Measurements from ENCODE around the gene DDX20.
"Not testable (repeated sequence)": the region's sequence is repeated elsewhere in the genome, so short reads cannot be mapped to it uniquely, and the experiment has no call there.

The DDX20 gene

DNA sequence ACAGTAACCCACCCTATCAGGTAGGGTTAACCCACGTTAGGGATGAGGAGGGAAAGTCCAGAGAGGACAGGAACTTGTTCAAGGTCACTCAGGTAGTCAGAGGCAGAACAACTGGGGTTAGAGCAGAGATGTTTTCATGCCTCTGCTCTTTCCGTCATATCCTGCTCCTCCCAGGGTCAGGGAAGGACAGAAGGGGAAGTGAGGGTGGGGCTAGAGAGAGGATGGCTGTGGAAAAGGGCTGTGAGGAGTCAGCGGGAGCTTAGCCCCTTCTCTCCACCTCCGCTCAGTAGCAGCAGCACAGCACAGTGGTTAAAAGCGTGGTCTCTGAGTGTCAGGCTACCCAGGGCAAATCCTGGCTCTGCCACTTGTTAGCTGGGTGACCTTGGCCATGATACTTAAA is 36.5 kb downstream of the DDX20 start:
- Histone ChIP-seq H3K79me2 (ENCODE audit: control insufficient read depth, low read length) (no peaks in the 10 kb centered on the region), H3K4me3 (ENCODE audit: low read length) (no peak overlapping the region), H3K4me1 (ENCODE audit: control insufficient read depth, low read length) (no peaks in the 10 kb centered on the region), H3K9me3 (ENCODE audit: control insufficient read depth, insufficient read depth, low read length) (no peaks in the 10 kb centered on the region), H3F3A (ENCODE audit: control insufficient read depth, insufficient read depth) (no peaks in the 10 kb centered on the region), H3K4me2 (ENCODE audit: low read length) (no peak overlapping the region), H3K27ac (ENCODE audit: low read depth, low read length) (no peak overlapping the region), H3K36me3 (ENCODE audit: control insufficient read depth, low read length) (no peaks in the 10 kb centered on the region), H3K9me2 (replicated peaks; ENCODE audit: control insufficient read depth, low read length) (no peaks in the 10 kb centered on the region), H3K27me3 (ENCODE audit: control insufficient read depth, low read length) (peaks cover 35% of the 10 kb centered on the region), H4K20me1 (ENCODE audit: control insufficient read depth, insufficient read depth, low read depth, low read length) (no peaks in the 10 kb centered on the region)
- no peak for TF ChIP-seq EZH2phosphoT487 (IDR thresholded peaks at IDR 0.05; ENCODE audit: borderline replicate concordance, low read length)
- TF ChIP-seq, protein P1, sequence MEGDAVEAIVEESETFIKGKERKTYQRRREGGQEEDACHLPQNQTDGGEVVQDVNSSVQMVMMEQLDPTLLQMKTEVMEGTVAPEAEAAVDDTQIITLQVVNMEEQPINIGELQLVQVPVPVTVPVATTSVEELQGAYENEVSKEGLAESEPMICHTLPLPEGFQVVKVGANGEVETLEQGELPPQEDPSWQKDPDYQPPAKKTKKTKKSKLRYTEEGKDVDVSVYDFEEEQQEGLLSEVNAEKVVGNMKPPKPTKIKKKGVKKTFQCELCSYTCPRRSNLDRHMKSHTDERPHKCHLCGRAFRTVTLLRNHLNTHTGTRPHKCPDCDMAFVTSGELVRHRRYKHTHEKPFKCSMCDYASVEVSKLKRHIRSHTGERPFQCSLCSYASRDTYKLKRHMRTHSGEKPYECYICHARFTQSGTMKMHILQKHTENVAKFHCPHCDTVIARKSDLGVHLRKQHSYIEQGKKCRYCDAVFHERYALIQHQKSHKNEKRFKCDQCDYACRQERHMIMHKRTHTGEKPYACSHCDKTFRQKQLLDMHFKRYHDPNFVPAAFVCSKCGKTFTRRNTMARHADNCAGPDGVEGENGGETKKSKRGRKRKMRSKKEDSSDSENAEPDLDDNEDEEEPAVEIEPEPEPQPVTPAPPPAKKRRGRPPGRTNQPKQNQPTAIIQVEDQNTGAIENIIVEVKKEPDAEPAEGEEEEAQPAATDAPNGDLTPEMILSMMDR (IDR thresholded peaks at IDR 0.05; ENCODE audit: low read depth, low read length, poor library complexity, severe bottlenecking): no peak

DNA sequence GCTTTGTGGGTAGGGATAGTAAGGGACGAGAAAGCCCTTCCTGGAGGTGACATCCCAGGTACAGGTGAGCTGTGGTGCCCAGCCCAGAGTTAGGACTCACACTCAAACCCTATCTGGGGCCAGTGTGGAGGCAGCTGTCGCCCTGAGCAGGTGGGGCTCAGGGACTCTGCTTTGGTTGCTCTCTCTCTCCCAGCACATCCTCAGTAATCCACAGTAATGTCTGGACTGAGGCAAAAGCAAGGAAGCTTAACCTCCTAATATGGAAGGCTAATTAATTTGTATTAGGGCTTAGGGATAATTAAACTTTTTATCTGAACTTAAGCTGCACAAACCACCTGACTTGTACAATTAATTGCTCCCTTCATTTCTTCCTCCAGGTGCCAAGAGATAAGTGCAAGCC is 38.2 kb downstream of the DDX20 start:
- H3K4me3 ChIP-seq (ENCODE audit: low read length): no peak overlapping the region
- H4K20me1 ChIP-seq (ENCODE audit: control insufficient read depth, insufficient read depth, low read depth, low read length): no peaks in the 10 kb centered on the region
- no peaks in the 10 kb centered on the region for H3K9me2 ChIP-seq (replicated peaks; ENCODE audit: control insufficient read depth, low read length)
- H3K27ac ChIP-seq (ENCODE audit: low read depth, low read length): no peak overlapping the region
- H3K4me1 ChIP-seq (ENCODE audit: control insufficient read depth, low read length): no peaks in the 10 kb centered on the region
- H3F3A ChIP-seq (ENCODE audit: control insufficient read depth, insufficient read depth): no peaks in the 10 kb centered on the region
- no peaks in the 10 kb centered on the region for H3K79me2 ChIP-seq (ENCODE audit: control insufficient read depth, low read length)
- TF ChIP-seq, protein P1 (IDR thresholded peaks at IDR 0.05; ENCODE audit: low read depth, low read length, poor library complexity, severe bottlenecking): no peak
- no peak for TF ChIP-seq EZH2phosphoT487 (IDR thresholded peaks at IDR 0.05; ENCODE audit: borderline replicate concordance, low read length)
- H3K27me3 ChIP-seq (ENCODE audit: control insufficient read depth, low read length): peaks cover 36% of the 10 kb centered on the region
- H3K4me2 ChIP-seq (ENCODE audit: low read length): no peak overlapping the region
- no peaks in the 10 kb centered on the region for H3K36me3 ChIP-seq (ENCODE audit: control insufficient read depth, low read length)
- no peaks in the 10 kb centered on the region for H3K9me3 ChIP-seq (ENCODE audit: control insufficient read depth, insufficient read depth, low read length)

DNA sequence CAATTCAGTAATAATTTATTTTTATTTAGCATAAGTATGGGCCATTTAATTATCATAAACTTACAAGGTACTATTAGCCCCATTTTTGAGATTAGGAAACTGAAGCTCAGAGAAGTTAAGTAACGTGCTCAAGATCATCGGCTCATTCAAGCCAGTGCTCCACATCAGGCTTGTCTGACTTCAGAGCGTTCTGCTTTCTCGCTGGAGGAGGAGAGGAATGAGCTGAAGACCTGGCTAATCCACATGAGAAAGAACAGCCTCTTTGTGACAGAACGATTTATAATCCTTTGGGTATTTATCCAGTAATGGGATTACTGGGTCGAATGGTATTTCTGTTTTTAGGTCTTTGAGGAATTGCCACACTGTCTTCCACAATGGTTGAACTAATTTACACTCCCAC is 39.7 kb downstream of the DDX20 start:
- TF ChIP-seq, protein P1 (IDR thresholded peaks at IDR 0.05; ENCODE audit: low read depth, low read length, poor library complexity, severe bottlenecking): no peak
- no peak for TF ChIP-seq EZH2phosphoT487 (IDR thresholded peaks at IDR 0.05; ENCODE audit: borderline replicate concordance, low read length)

DNA sequence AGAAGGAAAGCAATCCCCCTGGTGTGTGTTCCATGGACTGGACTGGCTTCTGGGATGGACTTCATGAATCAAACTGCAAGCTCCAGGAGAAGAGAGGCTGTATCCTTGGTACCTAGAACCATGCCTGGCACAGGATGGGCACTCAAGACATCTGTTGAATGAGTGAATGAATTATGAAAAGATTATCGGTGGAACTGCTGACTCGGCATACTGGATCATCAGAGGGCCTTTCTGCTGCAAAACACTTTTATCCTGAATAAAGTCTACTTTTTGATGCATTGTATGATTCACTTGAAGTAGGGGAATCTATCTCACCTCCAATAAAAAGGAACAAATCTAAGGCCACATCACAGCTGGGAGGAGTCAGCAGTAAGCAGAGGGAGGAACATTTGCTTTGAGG is 42.9 kb downstream of the DDX20 start:
- TF ChIP-seq, protein P1 (IDR thresholded peaks at IDR 0.05; ENCODE audit: low read depth, low read length, poor library complexity, severe bottlenecking): no peak
- TF ChIP-seq EZH2phosphoT487 (IDR thresholded peaks at IDR 0.05; ENCODE audit: borderline replicate concordance, low read length): no peak
- Histone ChIP-seq H3F3A (ENCODE audit: control insufficient read depth, insufficient read depth) (no peaks in the 10 kb centered on the region), H3K9me2 (replicated peaks; ENCODE audit: control insufficient read depth, low read length) (no peaks in the 10 kb centered on the region), H3K9me3 (ENCODE audit: control insufficient read depth, insufficient read depth, low read length) (no peaks in the 10 kb centered on the region), H3K4me3 (ENCODE audit: low read length) (no peak overlapping the region), H3K27me3 (ENCODE audit: control insufficient read depth, low read length) (peaks cover 9% of the 10 kb centered on the region; the same call in 1 of the 2 replicates), H3K4me2 (ENCODE audit: low read length) (no peak overlapping the region), H4K20me1 (ENCODE audit: control insufficient read depth, insufficient read depth, low read depth, low read length) (no peaks in the 10 kb centered on the region), H3K79me2 (ENCODE audit: control insufficient read depth, low read length) (no peaks in the 10 kb centered on the region), H3K4me1 (ENCODE audit: control insufficient read depth, low read length) (no peaks in the 10 kb centered on the region), H3K27ac (ENCODE audit: low read depth, low read length) (no peak overlapping the region), H3K36me3 (ENCODE audit: control insufficient read depth, low read length) (no peaks in the 10 kb centered on the region)

More for the DNA sequence above, 39.7 kb downstream of the DDX20 start:
- Histone ChIP-seq H4K20me1 (ENCODE audit: control insufficient read depth, insufficient read depth, low read depth, low read length) (no peaks in the 10 kb centered on the region), H3K36me3 (ENCODE audit: control insufficient read depth, low read length) (no peaks in the 10 kb centered on the region), H3K79me2 (ENCODE audit: control insufficient read depth, low read length) (no peaks in the 10 kb centered on the region), H3K27me3 (ENCODE audit: control insufficient read depth, low read length) (peaks cover 30% of the 10 kb centered on the region), H3K4me1 (ENCODE audit: control insufficient read depth, low read length) (no peaks in the 10 kb centered on the region), H3K9me2 (replicated peaks; ENCODE audit: control insufficient read depth, low read length) (no peaks in the 10 kb centered on the region), H3K27ac (ENCODE audit: low read depth, low read length) (no peak overlapping the region), H3F3A (ENCODE audit: control insufficient read depth, insufficient read depth) (no peaks in the 10 kb centered on the region), H3K4me3 (ENCODE audit: low read length) (no peak overlapping the region), H3K9me3 (ENCODE audit: control insufficient read depth, insufficient read depth, low read length) (no peaks in the 10 kb centered on the region), H3K4me2 (ENCODE audit: low read length) (no peak overlapping the region)

DNA sequence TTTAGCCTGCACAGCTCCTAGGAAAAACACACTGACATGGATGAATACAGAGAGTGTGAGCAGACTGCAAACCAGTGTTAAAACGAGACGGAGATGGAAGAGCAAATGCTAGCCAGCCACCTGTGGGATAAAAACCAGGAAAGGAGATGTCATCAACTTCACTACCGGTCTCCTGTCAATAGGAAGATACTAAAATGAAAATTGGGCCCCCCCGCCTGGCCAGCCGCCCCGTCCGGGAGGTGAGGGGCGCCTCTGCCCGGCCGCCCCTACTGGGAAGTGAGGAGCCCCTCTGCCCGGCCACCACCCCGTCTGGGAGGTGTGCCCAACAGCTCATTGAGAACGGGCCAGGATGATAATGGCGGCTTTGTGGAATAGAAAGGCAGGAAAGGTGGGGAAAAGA is 44.0 kb downstream of the DDX20 start:
- H3K4me2 ChIP-seq (ENCODE audit: low read length); H3K9me2 ChIP-seq (replicated peaks; ENCODE audit: control insufficient read depth, low read length); H3K27ac ChIP-seq (ENCODE audit: low read depth, low read length); H3K4me3 ChIP-seq (ENCODE audit: low read length); H3K9me3 ChIP-seq (ENCODE audit: control insufficient read depth, insufficient read depth, low read length); H3K4me1 ChIP-seq (ENCODE audit: control insufficient read depth, low read length); H3K27me3 ChIP-seq (ENCODE audit: control insufficient read depth, low read length); H3K79me2 ChIP-seq (ENCODE audit: control insufficient read depth, low read length); H3K36me3 ChIP-seq (ENCODE audit: control insufficient read depth, low read length); H3F3A ChIP-seq (ENCODE audit: control insufficient read depth, insufficient read depth); H4K20me1 ChIP-seq (ENCODE audit: control insufficient read depth, insufficient read depth, low read depth, low read length): not testable (repeated sequence)

Measured in DOHH2 (cell line).